ENCODE results near the gene PLCL2. TPM values are rescaled to one million over a fixed set of nuclear protein-coding genes. Genes with fewer than 3 reads are reported as not detected.
A peak's percentile ranks its signal among the peaks of the same experiment; 100 is the strongest.

PLCL2 gene
- total RNA-seq, 4 donors from 2014 or later = 5.1 to 12.3 (median 6.9) TPM

- Histone ChIP-seq H3K4me1 (peaks cover 0 to 5% (median 0%) of the 10 kb centered on the region in 3 donors), H3K9me3 (no peaks in the 10 kb centered on the region), H3K4me3 (no peak overlapping the region), H3K27me3 (no peaks in the 10 kb centered on the region), H3K36me3 (no peaks in the 10 kb centered on the region), H3K27ac (no peak overlapping the region)
- 44 to 62% methylated on average over 2 of the region's 2 CpGs for WGBS, 2 donors (ENCODE audit: low coverage in 1 of 2)
- no peak for ATAC-seq
- TF ChIP-seq EP300 (IDR thresholded peaks at IDR 0.05) = no peak
- no peak for TF ChIP-seq POLR2AphosphoS5 (IDR thresholded peaks at IDR 0.05)
- TF ChIP-seq CTCF (IDR thresholded peaks at IDR 0.05) = no peak
- no peak for TF ChIP-seq POLR2A (IDR thresholded peaks at IDR 0.05)
These were observed 7.2 kb upstream of the PLCL2 start for GRCh38 chr3:16877505-16877904.

GRCh38 chr3:16877911-16878310 is 6.8 kb upstream of the PLCL2 start:
- Histone ChIP-seq H3K4me1 (peaks cover 0 to 5% (median 0%) of the 10 kb centered on the region in 3 donors), H3K9me3 (no peaks in the 10 kb centered on the region), H3K36me3 (no peaks in the 10 kb centered on the region), H3K4me3 (no peak overlapping the region), H3K27me3 (no peaks in the 10 kb centered on the region), H3K27ac (no peak overlapping the region)
- no peak for TF ChIP-seq EP300 (IDR thresholded peaks at IDR 0.05)
- no peak for TF ChIP-seq POLR2A (IDR thresholded peaks at IDR 0.05)
- TF ChIP-seq POLR2AphosphoS5 (IDR thresholded peaks at IDR 0.05) = no peak
- no peak for TF ChIP-seq CTCF (IDR thresholded peaks at IDR 0.05)
- 92 to 100% methylated on average over 1 of the region's 1 CpG for WGBS, 2 donors (ENCODE audit: low coverage in 1 of 2)
- ATAC-seq = no peak

GRCh38 chr3:16881896-16882630 is 2.7 kb upstream of the PLCL2 start:
- 73 to 81% methylated on average over 4 to 6 of the region's 6 CpGs for WGBS, 2 donors (ENCODE audit: low coverage in 1 of 2)
- Histone ChIP-seq H3K27ac (peak overlapping the region in 1 of 4 donors; percentile 86), H3K4me1 (peaks cover 0 to 30% (median 0%) of the 10 kb centered on the region in 3 donors), H3K27me3 (no peaks in the 10 kb centered on the region), H3K36me3 (no peaks in the 10 kb centered on the region), H3K4me3 (no peak overlapping the region), H3K9me3 (no peaks in the 10 kb centered on the region)
- TF ChIP-seq EP300 (IDR thresholded peaks at IDR 0.05) (no peak), POLR2AphosphoS5 (IDR thresholded peaks at IDR 0.05) (peak; percentile 44), POLR2A (IDR thresholded peaks at IDR 0.05) (no peak)
- no peak for ATAC-seq

GRCh38 chr3:16883057-16883722 is 1.6 kb upstream of the PLCL2 start:
- 71 to 79% methylated on average over 6 to 20 of the region's 23 CpGs for WGBS, 2 donors (ENCODE audit: low coverage in 1 of 2)
- TF ChIP-seq EP300 (IDR thresholded peaks at IDR 0.05) (no peak), POLR2A (IDR thresholded peaks at IDR 0.05) (no peak), POLR2AphosphoS5 (IDR thresholded peaks at IDR 0.05) (no peak), CTCF (IDR thresholded peaks at IDR 0.05) (no peak)
- ATAC-seq = no peak
- no peak overlapping the region for H3K4me3 ChIP-seq
- H3K4me1 ChIP-seq = peaks cover 0 to 40% (median 0%) of the 10 kb centered on the region in 3 donors
- no peaks in the 10 kb centered on the region for H3K27me3 ChIP-seq
- H3K27ac ChIP-seq = peak overlapping the region in 3 of 4 donors; percentile 83 to 86 (median 83)
- no peaks in the 10 kb centered on the region for H3K36me3 ChIP-seq
- no peaks in the 10 kb centered on the region for H3K9me3 ChIP-seq

- WGBS, 2 donors (ENCODE audit: low coverage in 1 of 2) = 100% methylated on average over 1 of the region's 16 CpGs; no CpG with 5 or more reads in 1 of the 2 donors
- Histone ChIP-seq H3K9me3 (no peaks in the 10 kb centered on the region), H3K4me1 (peaks cover 0 to 40% (median 0%) of the 10 kb centered on the region in 3 donors), H3K27me3 (no peaks in the 10 kb centered on the region), H3K36me3 (no peaks in the 10 kb centered on the region), H3K4me3 (peak overlapping the region; percentile 40 to 78), H3K27ac (peak overlapping the region in 3 of 4 donors; percentile 83 to 86 (median 83))
- ATAC-seq = peak; percentile 7
- no peak for TF ChIP-seq POLR2A (IDR thresholded peaks at IDR 0.05)
- no peak for TF ChIP-seq POLR2AphosphoS5 (IDR thresholded peaks at IDR 0.05)
- no peak for TF ChIP-seq CTCF (IDR thresholded peaks at IDR 0.05)
- no peak for TF ChIP-seq EP300 (IDR thresholded peaks at IDR 0.05)
These were observed 1.1 kb upstream of the PLCL2 start for GRCh38 chr3:16883723-16884083.

Data from gastroesophageal sphincter (tissue), 4 donors.